A172 (cell line): ENCODE results near the gene SLC9A9. TPM values are rescaled to one million over a fixed set of nuclear protein-coding genes. Genes with fewer than 3 reads are reported as not detected.

ENCODE experiments used
- DNase-seq: peaks from one replicate; pipeline ENCODE4 v3.0.0-alpha.2; 2015; ENCODE audit warnings: low spot score
- total RNA-seq: library from RNA; depleted of rRNA; stranded (reverse); fragments of >200 nt; shearing (Covaris generic); gene quantifications from 2 replicates; pipeline ENCODE4 v1.2.3, GENCODE V29; 2014

SLC9A9 gene
- total RNA-seq, 1 experiment from 2014 or later = 1.8 TPM

DNA sequence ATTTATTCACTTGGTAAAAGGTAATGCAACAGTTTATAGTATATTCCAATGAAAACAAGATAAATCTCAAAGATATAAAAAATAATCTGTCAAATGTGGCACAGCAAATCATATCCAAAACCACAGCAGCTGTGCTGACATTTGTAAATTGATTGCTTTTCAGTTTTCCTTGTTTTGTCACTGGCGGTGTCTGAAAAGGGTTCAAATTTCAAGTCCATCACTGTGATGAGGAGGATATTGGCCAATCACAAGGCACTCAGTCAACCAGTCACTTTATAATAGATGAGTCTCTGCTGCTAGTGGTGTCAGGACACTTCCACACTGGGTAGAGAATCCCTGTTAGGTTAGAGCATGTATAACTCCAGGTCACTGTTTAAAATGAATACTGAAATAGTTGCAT, 154.8 kb downstream of the SLC9A9 start:
- no peak for DNase-seq

- no peak for DNase-seq
These were observed 161.6 kb downstream of the SLC9A9 start for GRCh38 chr3:143686638-143687197.

- no peak for DNase-seq
These were observed 162.8 kb downstream of the SLC9A9 start for GRCh38 chr3:143685491-143685890.

DNA sequence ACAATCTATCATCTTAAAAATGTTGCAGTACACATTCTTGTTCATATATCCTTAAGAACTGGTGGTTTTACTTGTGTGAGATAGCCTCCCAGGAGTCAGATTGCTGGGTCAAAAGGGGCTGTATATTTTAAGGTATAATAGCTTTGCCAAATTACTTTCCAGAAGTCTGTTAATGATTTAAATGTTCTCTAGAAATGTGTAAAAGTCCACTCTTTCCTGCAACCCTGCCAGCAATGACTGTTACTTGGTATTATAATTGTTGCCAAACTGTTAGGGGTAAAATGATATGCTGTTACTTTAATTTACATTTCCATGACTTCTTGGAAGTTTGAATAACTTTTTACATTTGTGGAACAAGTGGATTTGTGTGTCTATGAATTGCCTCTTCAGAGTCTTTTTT, 170.8 kb downstream of the SLC9A9 start:
- no peak for DNase-seq

GRCh38 chr3:143676747-143677146, 171.5 kb downstream of the SLC9A9 start:
- no peak for DNase-seq

- DNase-seq = no peak
These were observed 172.2 kb downstream of the SLC9A9 start for GRCh38 chr3:143676021-143676420.

DNA sequence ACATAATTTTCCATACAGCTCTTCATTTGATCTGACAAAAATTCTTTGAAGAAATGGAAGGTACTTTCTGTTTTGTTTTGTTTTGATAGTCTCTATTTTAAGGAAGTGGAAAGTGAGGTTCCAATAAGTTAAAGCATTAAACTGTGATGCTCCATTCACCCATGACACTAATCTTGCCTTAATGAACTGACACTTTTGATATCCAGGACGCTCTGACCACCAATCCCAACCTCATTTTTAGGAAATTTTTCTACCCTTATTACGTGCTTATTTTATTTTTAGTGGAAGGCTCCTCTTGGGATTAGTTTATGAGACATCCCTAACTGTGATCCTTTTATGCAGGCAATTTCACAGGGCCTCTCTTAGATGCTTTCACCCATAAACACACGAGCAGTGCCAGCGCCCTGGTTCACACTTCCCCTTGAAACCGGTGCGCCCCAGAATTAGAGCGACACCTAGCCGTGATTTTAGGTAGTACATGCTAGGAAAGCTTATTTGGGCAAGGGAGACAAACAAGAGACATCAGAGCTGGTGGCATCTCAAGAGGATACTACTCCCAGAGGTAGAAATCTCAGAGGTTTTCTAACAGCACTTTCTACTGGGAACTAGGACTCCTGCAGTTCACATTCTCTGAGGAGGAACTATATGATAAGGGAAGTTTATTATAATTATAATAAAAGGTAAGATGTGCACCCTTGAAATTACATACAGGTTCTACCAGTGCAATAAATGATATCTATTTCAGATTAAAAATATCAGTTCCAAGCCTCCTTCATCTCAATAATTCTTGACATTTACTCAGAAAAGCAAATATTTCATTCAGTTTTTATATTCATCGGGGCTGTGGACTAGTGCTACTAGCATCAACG, 173.9 kb downstream of the SLC9A9 start:
- peak; percentile 53 for DNase-seq

DNA sequence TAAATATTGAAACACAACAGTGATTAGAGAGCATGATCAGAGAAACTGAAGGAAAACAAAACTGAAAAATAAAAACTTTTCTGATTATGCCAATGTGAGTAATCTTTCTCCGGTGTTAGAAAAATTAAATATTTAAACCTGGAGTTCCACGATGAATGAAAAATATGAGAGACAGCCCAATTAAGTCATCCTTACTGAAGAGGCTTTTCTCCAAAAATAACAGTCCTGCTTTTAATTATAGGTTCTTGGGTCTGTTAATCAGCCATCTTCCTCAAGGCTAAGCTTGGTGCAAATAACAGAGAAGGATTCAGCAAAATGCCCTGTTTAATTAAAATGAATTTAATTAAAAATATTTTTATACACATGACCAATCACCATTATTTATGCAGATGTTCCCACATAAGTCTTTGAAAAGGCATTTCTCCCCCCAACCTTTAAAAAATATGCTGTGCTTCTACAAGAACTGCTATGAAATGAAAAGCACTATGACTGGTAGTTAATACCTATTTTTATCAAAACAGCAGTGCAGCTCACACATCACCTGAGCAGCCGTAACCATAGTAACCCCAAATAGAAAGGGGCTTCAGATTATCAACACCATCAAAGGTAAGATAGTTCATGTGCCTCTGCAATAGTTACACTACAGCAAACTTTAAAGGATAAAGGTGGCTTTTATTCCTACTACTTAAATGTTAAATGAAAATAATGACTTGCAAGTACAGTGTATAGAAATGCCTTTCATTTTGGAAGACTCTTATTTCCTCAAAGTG, 175.7 kb downstream of the SLC9A9 start:
- DNase-seq = no peak

GRCh38 chr3:143671626-143672025, 176.6 kb downstream of the SLC9A9 start:
- DNase-seq = no peak

- no peak for DNase-seq
These were observed 179.1 kb downstream of the SLC9A9 start for GRCh38 chr3:143668924-143669790.

GRCh38 chr3:143668385-143668784, 179.9 kb downstream of the SLC9A9 start:
- no peak for DNase-seq

DNA sequence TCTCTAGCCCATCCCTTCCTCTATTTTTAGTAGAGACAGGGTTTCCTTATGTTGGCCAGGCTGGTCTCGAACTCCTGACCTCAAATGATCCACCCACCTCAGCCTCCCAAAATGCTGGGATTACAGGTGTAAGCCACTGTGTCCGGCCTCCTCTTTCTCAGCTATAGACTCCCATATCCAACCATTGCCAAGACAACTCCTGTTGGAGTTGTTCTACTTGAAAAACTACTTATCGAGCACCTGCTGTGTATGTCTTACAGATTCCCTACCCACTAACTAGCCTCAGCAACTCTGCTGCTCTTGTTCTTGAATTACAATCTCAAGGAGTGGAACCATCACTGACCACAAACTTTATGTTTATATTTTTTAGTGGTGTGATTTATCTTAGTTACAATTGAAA, 186.6 kb downstream of the SLC9A9 start:
- no peak for DNase-seq

DNA sequence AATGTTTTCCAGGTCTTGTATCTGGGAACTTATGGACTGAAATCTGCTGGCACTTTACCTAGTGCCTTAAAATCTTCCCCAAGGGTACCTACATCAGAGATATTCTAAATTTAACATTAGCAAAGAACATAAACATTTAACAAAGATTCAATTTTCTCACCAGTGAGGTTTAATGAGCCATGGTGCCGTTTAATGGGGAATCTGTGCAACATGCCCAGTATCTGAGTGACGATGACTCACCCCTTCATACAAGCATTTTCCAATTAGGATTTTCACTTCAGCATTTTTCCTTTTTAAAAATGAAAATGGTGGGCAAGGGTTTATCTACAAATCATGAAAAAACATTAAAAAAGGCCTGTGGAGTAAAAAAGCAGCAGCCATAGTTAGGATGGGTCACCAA, 189.4 kb downstream of the SLC9A9 start:
- DNase-seq = peak; percentile 16

GRCh38 chr3:143658116-143658515, 190.2 kb downstream of the SLC9A9 start:
- no peak for DNase-seq

DNA sequence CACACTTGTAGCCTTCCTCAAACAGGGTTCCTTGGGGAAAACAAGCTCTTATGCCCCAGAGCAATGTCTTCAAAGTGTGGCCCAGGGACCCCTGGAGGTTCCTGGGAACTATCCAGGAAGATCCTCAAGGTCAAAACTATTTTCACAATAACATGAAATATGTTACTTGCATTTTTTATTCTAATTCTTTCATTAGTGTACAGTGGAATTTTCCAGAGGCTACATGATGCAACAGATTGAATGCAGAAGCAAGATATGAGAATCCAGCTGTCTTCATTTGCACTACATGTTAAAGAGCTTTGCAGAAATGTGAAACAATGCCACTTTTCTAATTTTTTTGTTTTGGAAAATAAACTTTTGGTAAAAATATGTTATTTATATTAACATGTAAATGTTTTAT, 190.9 kb downstream of the SLC9A9 start:
- no peak for DNase-seq

DNA sequence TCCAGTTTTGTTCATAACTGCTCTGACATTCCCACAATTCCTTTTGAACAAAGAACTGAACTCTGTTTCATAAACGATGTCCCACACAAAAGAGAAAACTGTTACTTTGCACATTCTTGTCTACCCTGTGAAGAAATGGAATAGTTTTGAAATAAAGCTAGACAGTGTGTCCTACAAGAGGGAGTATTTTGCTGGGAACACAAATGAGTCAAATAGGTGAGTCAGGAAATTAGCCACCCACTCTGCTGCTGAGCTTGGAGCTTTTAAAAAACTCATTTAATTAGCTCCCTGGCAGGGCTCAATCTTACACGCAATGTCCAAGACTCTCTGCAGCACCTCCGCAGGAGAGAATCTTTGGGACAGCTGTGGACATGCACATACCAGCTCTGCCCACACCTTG, 193.4 kb downstream of the SLC9A9 start:
- DNase-seq = no peak

DNA sequence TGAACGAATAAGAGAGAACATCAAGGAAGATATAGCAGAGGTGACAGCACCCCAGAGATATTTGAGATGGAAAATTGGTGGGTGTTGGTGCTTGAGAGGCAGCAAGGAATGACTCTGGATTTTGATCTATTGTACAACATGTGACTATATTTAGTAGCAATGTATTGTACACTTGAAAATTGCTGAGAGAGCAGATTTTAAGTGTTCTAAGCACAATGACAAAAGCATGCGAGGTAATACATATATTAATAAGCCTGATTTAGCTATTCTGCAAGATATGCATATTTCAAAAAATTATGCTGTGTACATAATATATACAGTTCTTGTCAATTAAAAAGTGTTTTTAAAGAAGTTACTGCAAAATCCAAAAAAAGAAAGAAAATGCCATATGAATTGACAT, 194.3 kb downstream of the SLC9A9 start:
- DNase-seq = no peak

DNA sequence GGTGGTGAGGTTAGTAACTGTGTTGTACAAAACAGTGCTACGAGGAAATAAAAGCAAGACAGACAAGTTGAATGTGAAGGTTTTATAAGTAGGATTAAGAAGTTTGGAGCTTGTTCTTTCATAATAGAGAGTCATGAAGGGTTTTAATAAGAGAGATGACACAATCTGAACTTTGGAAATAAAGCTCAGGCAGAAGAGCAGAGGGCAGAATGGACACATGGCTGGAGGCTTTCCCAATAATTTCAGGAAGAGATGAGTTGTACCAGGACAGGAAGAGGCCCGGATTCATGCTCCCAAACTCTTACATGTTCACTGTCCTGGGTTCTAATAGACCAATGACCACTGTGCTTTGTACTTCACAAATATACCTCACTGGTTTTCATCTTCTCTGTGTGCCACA, 194.8 kb downstream of the SLC9A9 start:
- DNase-seq = no peak

DNA sequence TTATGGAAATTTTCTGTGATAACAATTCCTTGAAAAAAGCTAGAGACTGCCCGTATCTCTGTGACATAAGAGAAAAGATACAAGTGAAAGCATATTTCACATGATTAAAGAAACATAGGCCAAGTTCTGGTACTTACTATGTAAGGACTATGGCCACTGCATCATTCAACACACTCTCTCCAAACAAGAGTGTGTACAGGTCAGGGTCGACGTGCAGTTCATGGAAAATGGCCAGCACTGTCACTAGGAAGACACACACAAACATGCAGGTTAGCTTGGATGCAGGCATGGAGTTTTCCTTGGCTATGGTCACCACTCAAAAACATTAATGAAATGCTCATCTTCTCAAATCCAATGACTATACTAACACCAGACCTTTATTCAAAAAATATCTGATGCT, 196.2 kb downstream of the SLC9A9 start:
- DNase-seq = no peak

DNA sequence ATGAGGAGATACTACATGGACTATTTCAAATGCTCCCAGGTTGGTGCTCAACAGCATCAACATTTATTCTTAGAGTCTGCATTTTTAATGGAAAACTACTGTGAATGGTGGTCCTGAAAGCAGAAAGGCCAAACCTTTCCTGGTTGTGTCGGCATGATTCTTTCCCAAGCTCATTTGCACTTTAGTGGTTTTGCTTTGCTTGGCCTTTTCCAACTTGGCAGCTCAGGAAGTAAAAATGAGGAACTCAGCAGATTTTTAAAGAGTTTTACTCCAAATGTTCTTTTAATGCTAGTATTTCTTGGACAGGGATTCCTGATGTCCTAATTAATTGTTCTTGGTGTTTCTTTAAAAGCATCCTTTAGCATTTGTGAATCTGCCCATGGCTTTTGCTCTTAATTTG, 197.4 kb downstream of the SLC9A9 start:
- no peak for DNase-seq

DNA sequence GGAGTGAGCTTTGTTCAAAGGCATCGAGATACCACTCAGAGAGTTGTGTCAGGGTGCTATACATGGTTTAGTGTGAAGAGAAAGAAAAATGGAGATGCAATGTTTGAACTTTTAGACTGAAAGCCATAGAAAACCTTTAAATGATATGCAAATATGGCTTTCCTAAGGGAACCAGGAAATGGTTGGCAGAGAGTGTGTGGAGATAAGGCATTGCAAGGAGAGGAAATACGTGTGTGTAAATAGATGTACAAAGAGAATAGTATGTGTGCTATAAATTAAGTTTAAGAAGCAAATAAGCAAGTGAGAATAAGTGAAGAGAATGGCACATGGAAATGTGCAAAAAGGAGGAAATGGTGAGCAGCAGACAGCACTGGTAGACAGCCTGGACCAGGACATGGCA, 198.1 kb downstream of the SLC9A9 start:
- no peak for DNase-seq

- peak; percentile 11 for DNase-seq
These were observed 199.6 kb downstream of the SLC9A9 start for GRCh38 chr3:143648708-143649107.
